Stimulated activated CD4-positive, alpha-beta T cell treated with anti-CD3 and anti-CD28 coated beads, Interleukin-4, amount 100 ng/mL, for 48 hours (primary cell): Measurements from ENCODE around the gene PNPLA1.

Experiments
- DNase-seq, 2 donors: peaks; one replicate each; pipeline ENCODE4 v3.0.0-alpha.2; 2020; ENCODE audit warnings: low read depth in 2 of 2

Gene PNPLA1

DNA sequence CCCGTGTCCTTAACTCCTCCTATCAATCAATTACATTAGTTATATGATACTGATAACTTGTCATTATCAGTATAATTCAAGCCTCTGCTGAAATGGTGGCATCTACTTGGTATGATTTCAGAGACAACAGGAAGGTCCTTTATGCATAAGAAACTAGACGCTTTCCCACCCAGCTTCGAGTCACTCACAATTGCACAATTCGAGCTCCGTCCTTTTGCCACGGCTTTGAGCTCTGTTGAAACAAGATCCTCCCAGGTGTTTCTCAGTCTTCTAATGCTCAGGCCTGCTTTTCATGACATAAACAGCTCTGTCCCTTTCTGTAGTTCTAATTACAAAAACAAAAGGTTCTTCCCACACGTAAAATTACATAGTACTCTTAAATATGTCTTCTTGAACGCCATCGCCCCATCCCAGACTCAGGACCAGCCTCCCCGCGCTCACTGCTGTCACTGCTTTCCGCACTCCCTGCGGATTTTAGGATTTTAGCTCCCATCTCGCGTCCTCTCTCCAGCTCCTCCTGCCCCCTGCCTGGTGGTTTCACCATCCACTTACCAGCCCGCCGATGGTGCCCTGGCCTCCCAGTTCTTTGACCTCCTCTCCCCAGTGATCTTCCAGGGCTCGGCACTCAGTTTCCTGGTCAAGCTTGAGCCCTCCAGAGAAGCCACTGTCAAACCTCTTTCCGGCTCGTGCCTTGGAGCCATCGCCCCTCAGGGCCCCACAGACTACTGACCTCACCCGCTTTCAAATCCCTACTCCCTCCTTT lies 23.2 kb upstream of the PNPLA1 start:
- DNase-seq: no peak

GRCh38 chr6:36247693-36248092 lies 22.2 kb upstream of the PNPLA1 start:
- DNase-seq: no peak

DNA sequence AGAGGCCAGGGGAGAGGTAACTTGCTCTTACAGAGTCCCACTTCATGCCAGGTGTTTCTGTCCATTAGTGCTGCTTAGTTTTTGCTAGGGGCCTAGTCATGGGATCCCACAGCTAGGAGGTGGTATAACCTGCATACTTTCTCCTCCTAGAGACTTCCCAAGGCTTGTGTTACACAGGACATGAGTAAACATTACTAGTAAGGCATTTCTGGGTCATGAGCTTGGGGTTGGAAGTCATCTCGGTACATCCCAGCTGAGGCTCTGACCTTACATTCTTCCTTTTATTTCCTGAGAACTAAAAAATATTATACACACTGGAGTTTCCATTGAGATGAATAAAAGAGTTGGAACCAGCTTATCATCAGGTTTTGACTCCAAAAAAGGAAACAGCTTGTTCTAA lies 20.9 kb upstream of the PNPLA1 start:
- DNase-seq: no peak

GRCh38 chr6:36249536-36249935 lies 20.3 kb upstream of the PNPLA1 start:
- DNase-seq: no peak

DNA sequence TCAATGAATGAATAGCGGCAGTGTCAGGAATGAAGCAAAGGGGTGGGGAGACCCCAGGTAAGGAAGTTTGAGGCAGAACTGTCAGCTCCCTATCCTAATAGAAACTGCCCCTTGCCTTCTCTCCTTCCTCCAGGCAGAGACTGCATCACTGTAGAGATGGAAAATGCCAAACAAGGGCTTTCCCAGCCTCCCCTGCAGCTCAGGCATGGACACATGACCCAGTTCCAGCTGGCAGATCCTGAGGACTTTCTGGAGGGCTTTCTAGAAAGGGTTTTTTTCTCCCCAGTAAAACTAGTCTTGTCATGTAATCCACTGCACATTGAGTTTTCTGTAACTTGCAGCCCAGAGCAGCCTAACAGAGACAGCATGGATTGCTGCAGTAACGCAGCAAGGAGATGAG lies 17.9 kb upstream of the PNPLA1 start:
- DNase-seq: no peak

GRCh38 chr6:36263390-36264000 lies 6.4 kb upstream of the PNPLA1 start:
- DNase-seq: no peak

DNA sequence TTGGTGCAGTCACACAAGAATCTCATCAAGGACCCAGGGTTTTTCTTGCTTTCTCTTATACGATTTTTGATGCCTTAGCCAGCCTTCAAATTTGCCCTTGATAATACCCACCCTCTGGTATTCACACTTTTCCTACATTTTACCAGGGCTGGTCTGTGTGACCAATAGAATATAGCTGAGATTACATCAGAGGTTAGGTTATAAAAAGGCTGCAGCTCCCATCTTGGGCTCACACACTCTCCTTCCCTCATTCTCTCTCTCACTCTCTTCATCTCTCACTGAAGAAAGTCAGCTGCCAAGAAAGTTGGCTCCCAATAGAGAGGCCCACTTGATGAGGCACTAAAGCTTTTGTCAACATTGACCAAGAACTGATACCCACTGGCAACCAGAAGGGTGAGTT lies 4.1 kb upstream of the PNPLA1 start:
- no peak for DNase-seq

DNA sequence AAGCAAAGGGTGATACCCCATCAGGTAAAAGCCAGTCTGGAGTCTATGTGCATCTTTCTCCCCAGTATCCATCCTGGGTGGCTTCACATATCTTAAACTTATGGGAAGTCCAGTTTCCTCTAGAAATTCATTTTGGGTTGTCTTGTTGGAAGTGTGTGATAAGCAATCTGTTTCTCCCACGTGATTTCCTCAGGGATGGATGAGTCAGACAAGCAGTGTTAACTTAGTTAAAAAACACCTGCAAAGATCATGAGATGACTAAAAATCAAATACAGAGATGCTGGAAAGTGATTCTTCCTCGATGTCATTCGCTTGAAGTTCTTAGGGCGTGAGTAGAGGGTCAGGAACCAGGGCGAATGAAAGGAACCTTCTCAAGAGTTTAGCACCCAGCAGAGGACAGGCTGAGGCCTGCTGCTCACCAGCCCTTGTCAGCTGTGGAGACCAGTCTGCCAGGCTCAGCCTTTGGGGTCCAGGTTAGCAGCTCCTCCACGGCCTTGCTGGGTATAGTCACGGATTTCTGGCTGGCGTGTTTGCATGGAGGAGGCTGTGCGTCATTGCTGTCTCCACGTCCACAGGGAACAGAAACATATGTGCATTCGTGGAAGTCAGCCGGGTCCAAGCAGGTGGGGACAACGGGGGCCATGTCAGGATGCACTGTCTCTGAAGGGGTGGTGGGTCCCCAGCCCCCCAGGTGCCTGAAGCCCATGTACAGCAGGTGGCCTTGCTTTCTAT lies 2.8 kb upstream of the PNPLA1 start:
- DNase-seq: no peak

DNA sequence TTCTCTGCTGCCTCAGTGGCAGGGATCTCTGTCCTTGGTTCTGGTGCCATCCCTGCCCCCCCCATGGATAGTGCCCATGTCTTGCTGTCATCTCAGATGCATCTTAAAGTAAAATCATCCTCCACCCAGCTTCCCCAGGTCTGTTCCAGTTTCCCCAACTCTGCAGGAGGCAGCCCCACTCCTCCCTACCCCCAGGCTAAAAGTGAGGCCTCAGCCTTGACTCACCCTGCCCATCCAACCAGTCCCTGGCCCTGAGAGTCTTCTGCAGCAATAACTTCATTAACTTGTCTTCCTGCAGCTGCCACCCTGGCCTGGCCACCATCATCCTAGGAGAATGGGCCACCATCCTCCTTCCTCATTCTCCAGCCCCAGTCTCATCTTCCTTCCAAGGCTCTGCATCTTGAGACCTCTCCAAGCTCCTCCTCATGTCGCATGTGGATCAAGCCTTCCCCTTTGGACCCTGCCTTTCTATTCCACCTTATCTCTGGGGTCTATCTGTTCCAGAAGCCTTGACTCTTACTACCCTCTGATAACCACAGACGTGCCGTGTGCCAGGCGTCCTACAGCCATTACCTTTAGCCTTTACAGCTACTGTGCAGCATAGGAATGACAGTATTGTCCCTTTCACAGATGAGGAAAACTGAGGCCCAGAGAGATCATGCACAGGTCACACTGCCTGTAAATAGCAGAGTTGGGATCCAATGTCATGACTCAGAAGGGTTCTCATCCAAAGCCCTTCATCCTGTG lies 2.0 kb upstream of the PNPLA1 start:
- no peak for DNase-seq

DNA sequence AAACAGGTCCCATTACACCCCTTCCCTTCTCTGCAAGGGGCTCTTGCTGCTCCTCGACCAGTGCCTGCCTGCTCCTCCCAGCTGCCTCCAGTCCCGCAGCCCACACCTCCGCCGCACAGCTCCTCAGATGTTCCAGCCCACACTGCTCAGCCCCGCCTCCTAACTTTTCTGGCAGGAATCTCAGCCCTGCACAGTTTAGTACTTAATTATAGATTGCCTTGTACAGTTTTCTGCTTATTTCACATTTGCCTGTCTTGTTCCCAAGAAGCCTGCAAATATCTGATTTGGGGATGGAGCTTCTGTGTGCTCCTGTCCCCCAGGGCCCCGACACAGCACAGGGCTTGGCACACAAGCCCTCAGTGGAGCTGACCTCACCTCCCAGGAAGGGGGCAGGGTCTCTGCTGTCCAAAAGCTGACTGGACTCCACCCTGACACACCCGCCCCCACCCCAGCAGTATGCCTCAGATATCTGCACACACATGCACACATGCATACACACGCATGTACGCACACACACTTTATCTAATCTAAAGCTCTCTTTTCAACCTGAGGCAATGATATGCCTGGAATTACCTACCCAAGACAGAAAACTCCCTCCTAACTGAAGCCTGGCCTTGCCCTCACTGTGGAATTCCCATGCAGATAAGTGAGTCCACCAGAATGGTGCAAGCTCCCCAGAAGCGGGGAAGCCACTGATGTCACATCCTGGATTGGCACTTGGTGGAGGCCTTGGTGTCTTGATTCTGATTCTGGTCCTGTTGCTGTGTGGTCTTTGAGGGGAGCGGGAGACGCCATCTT lies 1.2 kb upstream of the PNPLA1 start:
- DNase-seq: no peak

DNA sequence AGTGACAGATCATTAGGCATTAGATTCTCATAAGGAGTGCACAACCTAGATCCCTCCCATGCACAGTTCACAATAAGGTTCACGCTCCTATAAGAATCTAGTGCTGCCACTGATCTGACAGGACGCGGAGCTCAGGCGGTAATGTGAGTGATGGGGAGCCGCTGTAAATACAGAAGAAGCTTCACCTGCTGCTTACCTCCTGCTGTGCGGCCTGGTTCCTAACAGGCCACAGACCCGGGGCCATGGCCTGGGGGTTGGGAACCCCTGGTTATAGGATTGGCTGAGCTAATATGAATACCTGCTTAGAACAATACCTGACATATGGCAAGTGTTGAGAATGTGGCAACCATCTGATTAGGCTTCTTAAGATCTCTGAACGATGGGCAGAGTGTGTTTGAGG lies 2.4 kb downstream of the PNPLA1 start:
- DNase-seq: no peak

DNA sequence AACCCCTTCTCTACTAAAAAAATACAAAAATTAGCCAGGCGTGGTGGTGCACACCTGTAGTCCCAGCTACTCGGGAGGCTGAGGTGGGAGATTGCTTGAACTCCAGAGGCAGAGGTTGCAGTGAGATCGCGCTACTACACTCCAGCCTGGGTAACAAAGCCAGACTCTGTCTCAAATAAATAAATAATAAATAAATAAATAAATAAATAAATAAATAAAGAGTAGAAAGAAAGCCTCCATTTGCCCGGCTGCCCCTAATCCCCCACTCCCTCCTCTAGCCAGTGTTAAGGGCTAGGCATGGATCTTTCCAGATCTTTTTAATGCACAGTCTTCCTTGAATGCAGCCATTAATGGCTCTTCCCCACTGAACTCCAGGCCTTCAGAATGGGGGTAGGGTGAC lies 3.2 kb downstream of the PNPLA1 start:
- DNase-seq: no peak

- no peak for DNase-seq
Observed at GRCh38 chr6:36273802-36274514, 4.1 kb downstream of the PNPLA1 start.

- DNase-seq: no peak
Observed at GRCh38 chr6:36276581-36277536, 7.0 kb downstream of the PNPLA1 start.

DNA sequence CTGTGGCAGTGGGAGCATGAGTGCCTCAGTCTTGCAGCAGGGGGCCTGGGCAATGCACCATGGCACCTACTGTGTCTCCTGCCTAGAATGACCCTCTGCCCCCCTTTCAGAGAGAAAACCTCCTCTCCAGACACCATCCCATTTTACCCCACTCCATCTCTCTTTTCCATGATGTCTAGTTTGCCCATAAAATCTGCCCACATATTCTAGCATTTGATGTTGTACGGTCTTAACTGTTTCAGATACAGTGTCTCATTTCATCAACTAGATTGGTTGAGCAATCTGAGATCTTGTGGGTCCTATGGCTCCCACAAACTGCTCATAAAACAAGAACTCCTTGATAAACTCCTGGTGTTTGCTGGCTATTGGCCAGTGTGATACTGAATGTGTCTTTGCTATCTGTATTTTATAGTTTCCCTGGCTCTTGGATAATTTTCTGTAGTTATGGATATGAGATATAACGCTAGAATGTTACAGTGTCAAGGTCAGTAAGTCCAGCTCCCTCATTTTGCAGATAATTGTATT lies 8.1 kb downstream of the PNPLA1 start:
- no peak for DNase-seq

DNA sequence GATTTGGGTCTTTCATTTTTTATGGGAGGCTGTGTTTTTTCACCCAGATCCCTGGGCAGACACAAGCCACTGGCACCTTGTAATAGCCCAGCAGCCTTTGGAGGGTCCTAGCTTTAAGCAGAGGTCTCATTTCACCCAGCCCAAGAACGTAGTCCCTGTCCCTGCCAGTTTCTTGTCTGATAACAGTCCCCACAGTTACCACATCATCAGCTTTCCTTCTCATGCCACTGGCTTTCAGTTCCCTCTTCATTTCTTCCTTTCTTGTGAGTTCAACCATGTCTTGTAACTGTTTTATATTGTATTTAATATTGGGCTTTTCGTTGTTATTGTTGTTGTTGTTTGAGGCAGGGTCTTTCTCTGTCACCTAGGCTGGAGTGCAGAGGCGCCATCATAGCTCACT lies 10.6 kb downstream of the PNPLA1 start:
- no peak for DNase-seq

DNA sequence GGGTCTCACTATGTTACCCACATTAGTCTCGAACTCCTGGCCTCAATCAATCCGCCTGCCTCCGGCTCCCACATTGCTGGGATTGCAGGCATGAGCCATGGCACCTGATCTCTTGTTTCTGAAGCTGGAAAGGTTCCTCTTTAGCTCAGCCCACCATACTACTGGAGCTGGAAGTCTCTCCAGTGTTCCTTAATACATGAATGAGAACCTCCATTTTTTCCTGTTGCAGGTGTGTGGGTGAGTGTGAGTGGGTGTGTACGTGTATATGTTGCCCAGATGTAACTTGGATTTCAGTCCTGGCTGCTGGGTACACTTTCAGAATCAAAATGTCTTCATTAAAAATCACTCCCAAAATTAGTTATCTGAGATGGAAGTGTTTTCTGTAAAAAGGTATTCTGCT lies 11.1 kb downstream of the PNPLA1 start:
- no peak for DNase-seq

GRCh38 chr6:36283608-36284007 lies 13.7 kb downstream of the PNPLA1 start:
- no peak for DNase-seq

GRCh38 chr6:36284359-36284758 lies 14.5 kb downstream of the PNPLA1 start:
- DNase-seq: no peak
